HG02763 (cell line): ENCODE measurements around the gene DUS2.

Experiments used
- ATAC-seq: cut with Tn5 transposase; IDR thresholded peaks from one replicate; pipeline ENCODE4 v1.9.1; 2021; ENCODE audit warnings: mild to moderate bottlenecking, moderate library complexity; ENCODE audit not compliant: unreplicated experiment

The DUS2 gene

DNA sequence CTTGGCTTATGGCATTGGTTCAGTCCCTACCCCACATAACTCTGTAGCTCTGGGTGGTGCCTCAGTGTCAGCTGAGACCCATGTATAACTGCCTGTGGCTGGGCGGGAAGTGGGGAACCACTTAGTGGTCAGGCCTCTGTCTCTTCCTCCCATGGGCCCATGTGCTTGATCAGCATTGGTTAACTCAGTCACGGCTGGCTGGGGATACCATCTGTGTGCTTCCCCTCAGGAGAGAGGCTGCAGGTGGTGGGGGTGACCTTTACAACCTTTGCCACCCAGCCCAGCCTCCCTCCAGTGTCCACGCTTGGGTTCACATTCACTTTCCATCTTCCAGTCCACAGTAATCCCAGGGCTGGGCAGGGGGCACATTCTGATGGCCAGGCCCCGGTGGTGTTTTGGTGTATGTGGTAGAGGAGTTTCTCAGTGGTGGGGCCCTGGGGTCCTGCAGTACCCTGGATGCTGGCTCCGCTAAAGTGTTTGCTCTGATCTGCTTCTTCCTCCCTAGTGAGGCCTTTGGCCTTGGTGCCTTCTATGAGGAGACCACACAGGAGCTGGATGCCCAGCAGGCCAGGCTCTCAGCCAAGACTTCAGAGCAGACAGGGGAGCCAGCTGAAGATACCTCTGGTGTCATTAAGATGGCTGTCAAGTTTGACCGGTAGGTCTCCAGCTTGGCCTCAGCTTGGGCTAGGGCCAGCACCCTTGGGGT, 51.9 kb downstream of the DUS2 start:
- ATAC-seq = peak; percentile 77

DNA sequence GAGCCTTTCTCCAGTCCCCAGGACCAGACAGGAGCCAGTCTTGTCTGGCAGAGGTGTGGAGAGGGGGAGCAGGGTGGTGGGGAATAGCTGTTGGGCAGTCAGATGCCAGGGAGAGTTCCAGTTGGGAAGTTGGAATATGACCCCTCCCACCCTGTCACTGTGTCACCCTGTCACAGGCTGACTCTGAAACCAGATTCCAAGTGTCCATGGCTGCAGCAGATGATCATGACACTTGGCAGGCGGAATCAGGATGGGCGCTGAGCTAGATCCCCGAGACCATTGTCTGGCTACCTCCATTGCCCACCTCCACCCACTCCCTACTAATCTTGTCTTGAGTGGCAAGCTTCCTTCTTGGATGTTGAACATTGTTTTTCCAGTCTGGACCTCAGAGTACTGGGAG, 52.9 kb downstream of the DUS2 start:
- no peak for ATAC-seq

DNA sequence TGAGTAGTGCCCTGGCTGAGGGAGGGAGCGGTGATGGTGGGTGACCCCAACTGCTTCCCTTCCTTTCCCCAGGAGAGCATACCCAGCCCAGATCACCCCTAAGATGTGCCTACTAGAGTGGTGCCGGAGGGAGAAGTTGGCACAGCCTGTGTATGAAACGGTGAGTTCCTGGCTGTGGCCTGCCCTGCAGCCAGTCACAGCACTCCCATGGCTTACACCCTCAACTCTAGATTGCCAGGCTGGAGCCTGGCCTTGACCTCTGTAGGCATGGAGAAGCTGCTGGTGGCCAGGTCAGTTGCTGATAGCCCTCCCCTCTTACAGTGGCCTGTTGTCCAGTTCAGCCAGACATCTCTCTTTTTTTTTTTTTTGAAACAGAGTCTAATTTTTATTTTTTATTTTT, 53.5 kb downstream of the DUS2 start:
- ATAC-seq = no peak

DNA sequence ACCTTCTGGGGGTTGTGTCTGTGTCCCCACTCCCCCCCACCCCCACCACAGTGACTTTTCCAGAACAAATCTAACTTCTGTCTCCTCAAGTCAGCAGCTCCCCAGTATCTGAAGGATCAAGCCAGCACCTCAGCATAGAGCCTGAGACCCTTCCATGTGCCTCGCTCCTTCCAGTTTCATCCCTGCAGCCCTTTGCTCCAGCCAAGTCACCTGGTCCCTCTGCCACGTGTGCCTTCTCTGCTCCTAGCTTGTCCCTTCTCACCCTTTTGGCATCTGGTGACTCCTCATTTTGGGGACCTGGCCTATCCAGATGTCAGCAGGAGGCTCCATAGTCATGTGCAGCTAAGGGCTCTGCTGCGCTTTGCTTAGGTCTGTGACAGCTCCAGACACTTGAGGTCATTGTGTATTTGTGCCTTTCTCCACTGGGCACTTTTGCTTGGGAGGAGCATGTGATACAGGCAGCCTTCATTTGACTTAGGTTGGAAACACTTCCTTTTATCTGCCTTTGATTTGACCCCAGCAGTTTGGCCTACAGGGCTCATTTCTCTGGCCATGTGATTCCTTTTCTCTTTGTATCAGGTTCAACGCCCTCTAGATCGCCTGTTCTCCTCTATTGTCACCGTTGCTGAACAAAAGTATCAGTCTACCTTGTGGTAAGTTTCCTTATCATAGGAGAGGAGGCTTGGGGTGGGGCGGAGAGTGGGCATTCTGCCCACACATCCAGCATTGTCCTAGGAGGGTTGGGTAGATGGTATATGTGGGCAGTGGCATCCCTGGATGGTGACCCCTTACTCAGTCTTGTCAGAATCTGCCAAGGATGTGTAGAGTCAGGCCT, 55.0 kb downstream of the DUS2 start:
- ATAC-seq = no peak

DNA sequence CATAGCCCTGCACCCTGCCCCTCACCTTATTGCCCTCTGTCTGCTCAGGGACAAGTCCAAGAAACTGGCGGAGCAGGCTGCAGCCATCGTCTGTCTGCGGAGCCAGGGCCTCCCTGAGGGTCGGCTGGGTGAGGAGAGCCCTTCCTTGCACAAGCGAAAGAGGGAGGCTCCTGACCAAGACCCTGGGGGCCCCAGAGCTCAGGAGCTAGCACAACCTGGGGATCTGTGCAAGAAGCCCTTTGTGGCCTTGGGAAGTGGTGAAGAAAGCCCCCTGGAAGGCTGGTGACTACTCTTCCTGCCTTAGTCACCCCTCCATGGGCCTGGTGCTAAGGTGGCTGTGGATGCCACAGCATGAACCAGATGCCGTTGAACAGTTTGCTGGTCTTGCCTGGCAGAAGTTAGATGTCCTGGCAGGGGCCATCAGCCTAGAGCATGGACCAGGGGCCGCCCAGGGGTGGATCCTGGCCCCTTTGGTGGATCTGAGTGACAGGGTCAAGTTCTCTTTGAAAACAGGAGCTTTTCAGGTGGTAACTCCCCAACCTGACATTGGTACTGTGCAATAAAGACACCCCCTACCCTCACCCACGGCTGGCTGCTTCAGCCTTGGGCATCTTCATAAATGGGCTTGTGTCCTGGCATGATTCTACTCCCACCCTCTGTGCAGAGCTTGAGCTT, 55.8 kb downstream of the DUS2 start:
- ATAC-seq = no peak

DNA sequence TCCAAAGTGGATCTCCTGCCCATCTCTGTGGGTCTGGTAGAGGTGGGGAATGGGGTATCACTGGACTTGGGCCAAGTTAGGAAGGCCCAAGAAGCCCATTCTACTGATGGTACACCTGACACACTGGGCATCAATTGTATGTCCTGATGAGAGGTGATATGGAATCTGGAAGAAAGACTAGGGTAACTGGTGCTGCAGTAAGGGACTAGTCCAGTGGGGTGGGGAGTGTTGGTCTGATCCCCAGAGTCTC, 56.2 kb downstream of the DUS2 start:
- no peak for ATAC-seq

DNA sequence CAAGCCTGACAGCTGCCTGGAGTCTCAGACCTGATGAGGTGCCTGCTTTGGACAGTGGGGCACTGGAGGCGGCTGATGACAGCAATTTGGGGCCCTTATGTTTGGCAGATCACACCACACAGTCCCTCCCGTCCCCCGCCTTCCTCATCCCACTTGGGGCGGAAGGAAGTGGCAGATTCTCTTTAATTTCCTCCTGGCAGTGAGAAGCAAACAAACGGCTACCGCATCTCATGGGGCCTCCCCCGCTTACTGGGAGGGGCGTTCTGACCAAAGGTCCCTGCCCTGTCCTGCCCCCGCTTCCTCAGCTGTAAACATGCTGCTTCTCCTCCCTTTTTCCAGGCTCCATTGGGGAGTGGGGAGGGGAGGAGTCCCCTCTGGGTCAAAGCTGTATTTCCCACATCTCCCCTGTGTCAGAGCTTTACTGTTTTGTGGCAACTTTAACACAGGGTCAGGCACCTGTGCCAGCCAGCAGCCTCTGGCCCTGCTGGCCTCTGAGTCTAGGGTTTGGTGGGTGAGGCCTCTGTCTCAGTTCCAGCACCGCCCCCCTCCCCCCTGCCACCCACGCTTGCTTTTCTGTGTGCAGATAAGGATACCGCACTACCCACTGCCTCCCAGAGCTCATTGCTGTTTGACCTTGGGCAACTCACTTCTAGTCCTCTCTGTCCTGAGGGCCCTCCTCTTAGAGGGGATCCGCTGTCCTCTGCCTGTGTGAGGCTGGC, 56.7 kb downstream of the DUS2 start:
- no peak for ATAC-seq

DNA sequence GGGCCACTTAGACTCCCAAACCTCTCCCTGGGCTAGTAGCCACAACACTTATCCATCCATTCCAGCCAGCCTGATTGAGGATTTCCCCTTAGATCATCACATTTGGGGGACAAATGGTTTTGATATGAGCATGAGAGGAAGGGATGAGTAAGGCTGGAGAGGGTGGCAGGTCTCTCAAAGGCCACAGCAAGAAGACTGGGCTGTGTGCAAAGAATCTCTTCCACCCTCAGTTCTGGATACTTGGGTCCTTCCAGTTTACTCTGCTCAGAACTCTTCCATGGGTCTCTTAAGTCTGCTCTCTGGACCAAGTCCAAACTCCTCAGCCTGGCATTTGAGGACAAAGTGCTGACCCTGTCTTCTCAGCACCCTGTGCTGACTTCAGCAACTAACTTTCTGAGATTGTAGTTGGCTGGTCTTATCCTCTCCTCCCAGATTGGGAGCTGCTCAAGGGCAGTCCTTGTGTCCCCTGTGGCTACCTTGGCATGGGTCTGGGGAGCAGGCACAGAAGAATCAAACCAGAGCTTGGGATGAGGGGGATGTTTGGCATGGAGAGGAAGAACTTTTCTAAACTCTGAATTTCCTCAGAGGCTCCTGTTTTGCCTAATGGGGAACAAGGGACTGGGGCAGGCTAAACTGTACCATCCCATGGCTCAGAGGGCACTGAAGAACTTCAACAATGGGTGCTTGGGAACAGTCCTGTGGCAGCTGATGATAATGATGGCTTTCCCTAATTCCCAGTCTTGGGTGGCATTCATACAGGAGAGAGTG, 59.0 kb downstream of the DUS2 start:
- no peak for ATAC-seq

DNA sequence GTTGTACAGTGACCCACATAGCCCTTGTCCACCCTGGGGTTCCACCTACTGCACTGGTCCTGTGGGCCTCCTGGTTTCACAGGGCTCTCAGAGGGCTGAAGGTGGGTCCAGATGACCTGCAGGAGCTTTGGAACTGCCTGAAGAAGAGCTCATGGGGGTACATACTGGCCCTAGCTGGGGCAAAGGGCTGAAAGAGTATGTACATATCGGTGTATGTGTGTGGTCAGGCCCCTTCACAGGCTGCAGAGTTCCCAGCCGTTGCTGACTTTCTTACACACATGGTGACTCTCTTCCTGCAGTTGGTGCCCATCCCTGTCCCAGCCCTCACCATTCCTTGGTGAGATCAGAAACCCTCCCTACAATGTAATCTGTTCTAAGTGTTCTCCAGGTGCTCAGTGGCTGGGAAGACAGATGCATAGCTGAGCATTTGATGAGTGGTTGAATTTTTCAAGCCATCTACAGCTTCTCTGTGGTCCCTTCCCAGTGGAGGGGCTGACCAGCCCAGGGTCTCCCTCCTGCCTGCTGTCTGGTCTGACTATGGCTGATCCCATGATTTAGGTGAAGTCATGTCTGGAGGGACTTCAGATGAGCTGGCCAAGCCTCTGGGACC, 59.6 kb downstream of the DUS2 start:
- ATAC-seq = no peak

DNA sequence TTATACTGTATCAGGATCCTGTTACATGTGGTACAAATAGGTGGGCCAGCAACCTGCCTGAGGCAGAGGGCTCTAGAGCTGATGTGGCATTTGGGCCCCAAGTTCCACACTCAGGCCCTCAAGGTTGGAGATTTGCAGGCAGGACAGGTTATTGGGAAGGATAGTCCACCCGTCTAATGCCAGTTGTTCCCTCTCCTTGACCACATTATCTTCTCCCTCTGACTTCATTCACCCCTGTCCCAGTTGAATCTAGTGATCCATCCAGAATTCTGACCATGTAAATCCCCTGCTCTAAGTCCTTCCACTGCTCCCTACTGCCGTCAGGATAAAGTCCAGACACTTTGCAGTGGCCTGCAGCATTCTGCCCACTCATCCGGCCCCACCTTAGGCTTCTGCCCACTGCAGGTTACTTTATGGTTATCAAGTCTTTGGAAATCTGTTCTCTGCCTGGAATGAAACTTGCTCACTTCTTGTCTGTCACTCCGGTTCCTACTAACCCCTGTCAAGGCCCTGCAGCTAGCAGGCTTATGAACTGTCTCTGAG, 60.2 kb downstream of the DUS2 start:
- no peak for ATAC-seq

DNA sequence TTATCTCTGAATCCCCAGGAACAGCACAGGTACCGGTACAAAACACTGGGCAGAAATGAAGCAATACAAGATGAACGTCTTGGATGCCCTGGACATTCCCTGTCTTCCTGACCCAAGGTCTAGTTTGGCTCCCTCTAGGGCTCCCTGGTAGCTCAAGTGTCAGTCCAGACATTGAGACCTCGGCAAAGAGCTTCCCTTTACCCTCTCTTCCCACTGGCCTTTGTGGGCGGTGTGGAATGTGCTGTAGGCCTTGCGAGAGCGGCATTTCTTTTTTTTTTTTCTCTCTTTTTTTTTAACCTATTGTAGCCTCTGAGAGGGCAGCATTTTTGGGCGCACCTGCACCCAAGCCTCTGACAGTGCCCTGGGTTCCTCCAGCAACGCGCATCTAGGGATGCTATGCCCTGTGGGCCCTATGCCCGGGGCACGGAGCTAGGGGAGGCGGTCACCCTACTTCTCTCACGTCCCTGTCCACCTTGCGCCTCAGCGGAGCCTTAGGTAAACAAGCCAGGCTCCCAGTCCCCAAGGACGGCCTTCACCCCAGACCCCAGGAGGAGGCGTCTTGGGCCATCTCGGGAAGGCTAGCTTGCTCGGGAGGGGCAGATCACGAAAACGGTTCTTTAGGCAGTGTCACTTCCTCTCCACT, 60.9 kb downstream of the DUS2 start:
- no peak for ATAC-seq

DNA sequence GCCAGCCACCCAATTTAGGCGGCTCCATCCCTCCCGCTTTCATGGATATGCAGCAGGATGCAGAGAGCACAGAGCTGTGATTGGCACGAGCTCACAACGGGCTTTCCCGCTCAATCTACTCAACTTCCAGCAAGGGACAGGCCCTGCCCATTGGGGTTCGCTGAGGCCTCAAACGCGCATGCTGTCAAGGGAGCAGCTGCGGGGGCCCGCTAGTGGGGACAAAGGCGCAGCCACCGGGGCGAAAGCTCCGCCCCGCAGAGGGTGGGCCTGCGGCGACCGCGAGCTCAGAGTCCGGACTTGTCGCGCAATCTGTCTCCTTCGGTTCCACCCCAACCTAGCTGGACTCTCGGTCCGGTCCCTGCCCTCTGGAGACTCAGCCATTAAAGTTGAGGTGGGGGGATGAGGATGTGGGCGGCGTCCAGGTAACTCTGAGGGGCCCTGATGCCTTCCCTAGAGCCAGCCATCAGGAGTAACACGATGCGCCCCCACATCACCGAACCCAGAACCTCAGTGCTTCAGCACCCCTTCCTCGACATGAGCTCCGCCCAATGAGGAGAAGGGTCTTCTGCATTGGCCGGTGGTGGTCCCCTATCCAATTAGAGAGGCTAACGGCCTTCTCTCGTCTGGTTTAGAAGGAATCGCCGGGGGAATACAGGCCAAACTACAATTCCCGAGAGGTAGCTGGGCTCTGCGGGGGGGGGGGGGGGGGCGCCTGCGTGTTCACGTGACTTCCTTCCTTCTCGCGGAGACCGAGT, 61.6 kb downstream of the DUS2 start:
- ATAC-seq = peak; percentile 53

DNA sequence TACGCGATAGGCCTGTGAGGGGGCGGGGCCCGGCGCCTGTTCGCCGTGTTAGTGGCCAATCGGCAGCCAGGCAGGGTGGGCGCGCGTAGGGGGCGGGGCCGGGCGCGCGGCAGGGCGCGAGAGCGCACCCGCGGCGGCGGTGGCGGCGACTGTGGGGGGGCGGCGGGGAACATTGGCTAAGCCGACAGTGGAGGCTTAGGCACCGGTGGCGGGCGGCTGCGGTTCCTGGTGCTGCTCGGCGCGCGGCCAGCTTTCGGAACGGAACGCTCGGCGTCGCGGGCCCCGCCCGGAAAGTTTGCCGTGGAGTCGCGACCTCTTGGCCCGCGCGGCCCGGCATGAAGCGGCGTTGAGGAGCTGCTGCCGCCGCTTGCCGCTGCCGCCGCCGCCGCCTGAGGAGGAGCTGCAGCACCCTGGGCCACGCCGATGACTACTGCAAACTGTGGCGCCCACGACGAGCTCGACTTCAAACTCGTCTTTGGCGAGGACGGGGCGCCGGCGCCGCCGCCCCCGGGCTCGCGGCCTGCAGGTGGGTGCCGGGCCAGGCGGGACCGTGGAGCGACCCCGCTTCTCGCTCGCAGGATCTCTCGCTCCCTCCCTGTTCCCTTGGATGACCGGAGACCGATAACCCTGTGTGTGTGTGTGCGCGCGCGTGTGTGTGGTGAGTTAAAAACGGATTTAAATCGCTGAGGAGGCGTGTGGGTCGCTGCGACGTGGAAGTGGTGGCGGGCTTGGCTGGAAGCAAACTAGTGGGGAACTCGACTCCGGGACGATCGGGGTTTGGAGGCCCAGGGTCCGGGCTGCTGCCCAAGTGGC, 62.4 kb downstream of the DUS2 start, which contains the start of gene NFATC3:
TSS of gene NFATC3 (plus strand) at position 112 of the 813 bp plus-strand sequence. CDS start at position 424, 312 bp downstream.
- peak; percentile 61 for ATAC-seq

DNA sequence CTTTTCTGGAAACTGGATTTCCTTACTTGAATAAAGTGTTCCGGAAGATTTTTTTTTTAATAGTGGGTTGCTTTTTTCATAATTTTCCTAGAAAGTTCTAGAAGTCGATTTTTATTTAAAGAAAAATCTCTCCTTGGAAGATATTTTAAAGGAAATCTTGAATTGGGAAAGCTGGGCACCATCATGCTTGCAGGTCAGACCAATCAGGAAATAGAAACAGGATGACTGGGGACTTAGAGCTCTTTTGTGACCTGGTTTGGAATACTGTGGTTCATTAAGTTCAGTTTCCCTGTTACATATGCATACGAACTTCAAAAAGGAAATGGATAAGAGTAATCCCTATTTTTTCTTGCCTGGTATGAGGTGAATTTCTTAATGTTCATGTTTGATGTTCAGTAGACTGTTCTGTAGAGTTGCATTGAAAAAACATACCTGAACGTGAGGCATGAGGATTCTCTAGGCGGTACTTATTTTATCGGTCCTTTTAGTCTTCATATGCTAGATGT, 63.3 kb downstream of the DUS2 start:
- no peak for ATAC-seq

DNA sequence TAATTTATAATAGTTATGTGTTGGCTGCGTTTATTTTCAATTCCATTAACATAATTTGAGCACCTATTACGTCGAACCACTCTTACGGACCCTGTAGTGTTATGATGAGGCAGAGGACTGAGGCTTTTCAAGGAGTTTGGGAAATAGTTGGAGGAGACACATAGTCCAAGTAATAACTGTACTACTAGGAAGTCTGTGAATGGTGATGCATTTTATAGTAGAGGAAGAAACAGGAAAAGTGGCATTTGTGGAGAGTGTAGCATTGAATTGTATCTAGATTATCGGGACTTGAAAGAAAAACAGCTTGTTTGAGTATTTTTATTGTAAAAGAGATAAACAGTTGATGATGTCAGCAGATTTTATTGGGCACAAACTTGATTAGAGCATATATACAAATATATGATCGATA, 63.8 kb downstream of the DUS2 start:
- ATAC-seq = no peak

DNA sequence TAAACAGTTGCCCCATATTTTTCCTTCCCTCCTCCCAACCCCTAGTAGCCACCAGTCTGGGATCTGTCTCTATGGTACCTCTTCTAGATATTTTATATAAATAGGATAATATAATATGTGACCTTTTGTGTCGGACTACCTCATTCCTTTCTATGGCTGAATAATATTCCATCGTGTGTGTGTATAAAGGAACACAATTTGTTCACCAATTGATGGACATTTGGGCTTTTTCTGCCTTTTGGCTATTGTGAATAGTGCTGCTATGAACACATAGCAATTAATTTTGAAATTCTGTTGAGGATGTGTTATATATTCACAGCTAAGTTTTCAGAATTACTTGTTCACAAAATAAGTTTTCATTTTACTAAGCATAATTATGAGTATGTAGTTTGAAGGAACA, 64.6 kb downstream of the DUS2 start:
- no peak for ATAC-seq

DNA sequence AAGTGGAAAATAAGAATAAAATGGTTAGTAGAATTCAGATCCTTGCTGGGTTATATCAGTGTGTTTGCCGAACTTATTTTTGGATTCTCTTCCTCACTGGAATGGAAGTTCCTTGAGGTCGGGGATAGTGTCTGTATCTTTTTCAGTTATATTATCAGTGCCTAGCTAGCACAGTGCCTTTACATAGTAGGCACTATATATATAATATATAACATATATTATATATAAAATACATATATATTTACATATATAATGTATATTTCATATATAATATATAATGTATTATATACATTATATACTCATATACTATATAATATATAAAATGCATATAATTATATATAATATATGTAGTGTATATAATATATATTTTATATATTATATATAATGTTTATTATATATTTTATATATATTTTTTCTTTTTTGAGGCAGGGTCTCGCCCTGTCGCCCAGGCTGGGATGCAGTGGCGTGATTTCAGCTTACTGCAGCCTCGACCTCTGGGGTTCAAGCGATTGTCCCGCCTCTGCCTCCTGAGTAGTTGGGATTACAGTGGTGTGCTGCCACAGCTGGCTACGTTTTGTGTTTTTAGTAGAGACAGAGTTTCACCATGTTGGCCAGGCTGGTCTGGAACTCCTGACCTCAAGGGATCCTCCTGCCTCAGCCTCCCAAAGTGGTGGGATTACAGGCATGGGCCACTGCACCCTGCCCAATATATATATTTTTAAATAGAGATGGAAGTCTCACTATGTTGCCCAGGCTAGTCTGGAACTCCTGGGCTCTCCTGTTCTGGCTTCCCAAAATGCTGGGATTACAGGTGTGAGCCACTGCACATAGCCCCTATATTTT, 65.3 kb downstream of the DUS2 start:
- no peak for ATAC-seq
